Embryonic facial prominence (tissue), 1 donor: ENCODE measurements around the gene KIF25.

ENCODE experiments used
- DNase-seq: peaks from one replicate; pipeline ENCODE4 v3.0.0-alpha.2; 2016; ENCODE audit errors: extremely low spot score

The KIF25 gene

GRCh38 chr6:168016176-168016620, 18.7 kb downstream of the KIF25 start:
- no peak for DNase-seq

GRCh38 chr6:168016721-168017525, 19.5 kb downstream of the KIF25 start:
- DNase-seq: peak; percentile 25

- DNase-seq: no peak
These were observed 20.2 kb downstream of the KIF25 start for GRCh38 chr6:168017629-168018028.

- DNase-seq: no peak
These were observed 21.2 kb downstream of the KIF25 start for GRCh38 chr6:168018664-168019063.

- DNase-seq: no peak
These were observed 22.8 kb downstream of the KIF25 start for GRCh38 chr6:168020242-168020641.

- DNase-seq: no peak
These were observed 24.1 kb downstream of the KIF25 start for GRCh38 chr6:168021581-168021980.

GRCh38 chr6:168022488-168023321, 25.2 kb downstream of the KIF25 start:
- DNase-seq: no peak

- DNase-seq: no peak
These were observed 27.6 kb downstream of the KIF25 start for GRCh38 chr6:168024951-168025510.

- no peak for DNase-seq
These were observed 28.6 kb downstream of the KIF25 start for GRCh38 chr6:168025831-168026710.

GRCh38 chr6:168026925-168027324, 29.5 kb downstream of the KIF25 start:
- no peak for DNase-seq

- no peak for DNase-seq
These were observed 30.1 kb downstream of the KIF25 start for GRCh38 chr6:168027521-168027920.

GRCh38 chr6:168028181-168028580, 30.7 kb downstream of the KIF25 start:
- DNase-seq: no peak

- no peak for DNase-seq
These were observed 32.2 kb downstream of the KIF25 start for GRCh38 chr6:168029459-168030217.

- no peak for DNase-seq
These were observed 32.8 kb downstream of the KIF25 start for GRCh38 chr6:168030218-168030746.

- DNase-seq: no peak
These were observed 33.4 kb downstream of the KIF25 start for GRCh38 chr6:168030908-168031307.

GRCh38 chr6:168031411-168031971, 34.0 kb downstream of the KIF25 start:
- DNase-seq: peak; percentile 78

- DNase-seq: no peak
These were observed 34.7 kb downstream of the KIF25 start for GRCh38 chr6:168032005-168032760.

- DNase-seq: no peak
These were observed 36.3 kb downstream of the KIF25 start for GRCh38 chr6:168033791-168034190.

GRCh38 chr6:168034537-168034936, 37.1 kb downstream of the KIF25 start:
- DNase-seq: no peak
